GM20431 (cell line): ENCODE data around the gene CHIT1.

Experiments
- in situ Hi-C: fragments of 300-500 bp; cut with MseI, MboI; formaldehyde crosslinking; loops from one replicate; pipeline ENCODE4 v1.15.0; 2020; ENCODE audit warnings: low sequenced_read_pairs; ENCODE audit not compliant: unreplicated experiment

CHIT1 gene

GRCh38 chr1:203168991-203169390, 60.5 kb downstream of the CHIT1 start:
- in situ Hi-C loops: no loop called here

GRCh38 chr1:203168256-203168786, 61.2 kb downstream of the CHIT1 start:
- in situ Hi-C loops: no loop called here

- in situ Hi-C loops: no loop called here
Measured at GRCh38 chr1:203167913-203168200, 61.6 kb downstream of the CHIT1 start.

- in situ Hi-C loops: no loop called here
Measured at GRCh38 chr1:203167026-203167912, 62.2 kb downstream of the CHIT1 start.

- in situ Hi-C loops: no loop called here
Measured at GRCh38 chr1:203166192-203166940, 63.1 kb downstream of the CHIT1 start.
